Retinal pigment epithelial cell (primary cell): Measurements from ENCODE around the gene TP53TG3.
"Not testable (repeated sequence)": the region's sequence is repeated elsewhere in the genome, so short reads cannot be mapped to it uniquely, and the experiment has no call there.

Experiments
- DNase-seq: peaks from one replicate; pipeline ENCODE4 v3.0.0-alpha.2; 2010; ENCODE audit warnings: low read depth
- H3K4me3 ChIP-seq: 2 replicates; pipeline ENCODE4 v1.5.1; 2011; ENCODE audit warnings: mild to moderate bottlenecking, low read length, control low read depth, moderate library complexity

TP53TG3 gene, protein sequence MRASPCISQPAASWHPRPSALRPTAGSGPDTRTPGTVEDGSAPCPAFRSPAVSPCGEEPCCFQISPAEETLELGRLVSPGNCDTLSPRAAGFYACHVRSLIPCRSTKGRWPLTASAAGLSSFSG

GRCh38 chr16:32676065-32676464 is at the start of gene TP53TG3:
TSS of gene TP53TG3 (minus strand) at chr16:32676165. CDS start at chr16:32676097, 68 bp downstream.
- H3K4me3 ChIP-seq, DNase-seq: not testable (repeated sequence)

- H3K4me3 ChIP-seq, DNase-seq: not testable (repeated sequence)
These were observed 25.1 kb downstream of the TP53TG3 start for GRCh38 chr16:32650876-32651275.

- H3K4me3 ChIP-seq, DNase-seq: not testable (repeated sequence)
These were observed 28.4 kb downstream of the TP53TG3 start for GRCh38 chr16:32647562-32647961.

- not testable (repeated sequence) for DNase-seq
These were observed 29.2 kb downstream of the TP53TG3 start for GRCh38 chr16:32646780-32647179.

GRCh38 chr16:32646177-32646576 is 29.8 kb downstream of the TP53TG3 start:
- not testable (repeated sequence) for H3K4me3 ChIP-seq

More at GRCh38 chr16:32646780-32647179, 29.2 kb downstream of the TP53TG3 start:
- H3K4me3 ChIP-seq, result not testable (repeated sequence)

GRCh38 chr16:32645278-32645908 is 30.6 kb downstream of the TP53TG3 start:
- not testable (repeated sequence) for H3K4me3 ChIP-seq

More at GRCh38 chr16:32646177-32646576, 29.8 kb downstream of the TP53TG3 start:
- not testable (repeated sequence) for DNase-seq

GRCh38 chr16:32644715-32645114 is 31.2 kb downstream of the TP53TG3 start:
- DNase-seq, H3K4me3 ChIP-seq: not testable (repeated sequence)

More at GRCh38 chr16:32645278-32645908, 30.6 kb downstream of the TP53TG3 start:
- not testable (repeated sequence) for DNase-seq

DNA sequence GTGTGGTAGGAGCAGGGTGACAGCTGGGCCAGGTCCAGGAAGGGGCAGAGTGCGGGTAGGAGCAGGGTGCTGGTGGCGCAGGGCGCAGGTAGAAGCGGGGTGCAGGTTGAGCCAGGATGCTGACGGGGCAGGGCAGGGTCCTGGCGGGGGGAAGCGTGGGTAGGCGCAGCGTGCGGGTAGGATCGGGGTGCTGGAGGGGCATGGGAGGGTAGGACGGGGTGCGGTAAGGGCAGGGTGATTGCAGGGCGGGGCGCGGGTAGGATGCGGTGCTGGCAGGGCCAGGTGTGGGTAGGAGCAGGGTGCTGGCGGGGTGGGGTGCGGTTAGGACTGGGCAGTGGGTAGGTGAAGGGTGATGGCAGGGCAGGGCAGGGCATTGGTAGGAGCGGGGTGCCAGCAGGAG is 38.4 kb downstream of the TP53TG3 start:
- H3K4me3 ChIP-seq, result not testable (repeated sequence)

DNA sequence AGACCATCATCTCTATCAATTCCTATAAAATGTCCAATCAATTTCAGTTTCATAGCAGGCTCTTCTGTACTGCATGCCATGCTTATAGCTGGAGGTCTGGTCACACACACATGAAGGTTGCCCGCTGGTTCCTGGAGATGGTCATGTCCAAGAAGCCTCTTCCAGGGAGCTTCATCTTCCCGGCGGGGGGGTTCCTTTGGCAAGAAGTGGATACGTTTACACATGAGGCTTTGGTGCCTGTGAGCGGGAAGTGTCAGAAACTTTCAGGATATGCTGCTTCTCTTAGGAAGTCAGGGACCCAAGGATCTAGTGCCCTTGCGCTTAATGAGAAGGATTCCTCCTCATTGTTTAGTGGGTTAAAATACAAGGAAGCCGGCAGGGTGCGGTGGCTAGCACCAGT is 43.9 kb downstream of the TP53TG3 start:
- DNase-seq, result not testable (repeated sequence)

More for the DNA sequence above, 38.4 kb downstream of the TP53TG3 start:
- DNase-seq, result not testable (repeated sequence)

More for the DNA sequence above, 43.9 kb downstream of the TP53TG3 start:
- not testable (repeated sequence) for H3K4me3 ChIP-seq
